Measurements from ENCODE around the gene CD248.

DNA sequence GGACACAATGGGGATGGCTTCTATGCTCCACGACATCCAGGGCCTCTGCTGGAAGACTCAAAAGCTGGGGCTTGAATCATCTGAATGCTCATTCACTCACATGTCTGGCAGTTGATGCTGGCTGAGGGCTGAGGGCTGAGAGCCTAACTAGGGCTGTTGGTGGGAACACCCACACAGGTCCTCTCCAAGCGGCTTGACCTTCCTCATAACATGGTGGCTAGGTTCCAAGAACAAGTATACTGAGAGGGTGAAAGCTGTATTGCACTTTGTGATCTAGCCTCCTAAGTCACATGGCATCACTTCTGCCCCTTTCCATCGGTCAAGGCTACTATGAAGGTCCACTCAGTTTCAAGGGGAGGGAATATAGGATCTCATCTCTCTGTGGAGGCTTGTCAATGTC, 17.7 kb downstream of the CD248 start:
- TF ChIP-seq CTCF (IDR thresholded peaks at IDR 0.05), result no peak
- no peak for TF ChIP-seq POLR2A (IDR thresholded peaks at IDR 0.05)
- no peak for TF ChIP-seq POLR2AphosphoS5 (IDR thresholded peaks at IDR 0.05)
